Bronchial epithelial cell (primary cell): ENCODE results near the gene ATG5. TPM values are rescaled to one million over a fixed set of nuclear protein-coding genes. Genes with fewer than 3 reads are reported as not detected.

Experiments used
- DNase-seq: peaks from one replicate; pipeline ENCODE4 v3.0.0-alpha.2; 2010; ENCODE audit warnings: low read depth
- FAIRE-seq: peaks from 2 replicates; lab custom pipeline; 2011; peaks lifted over from hg19 to GRCh38; lab: Jason Lieb, UNC
- H3K27me3 ChIP-seq: 2 replicates; pipeline ENCODE4 v1.5.1; 2011; ENCODE audit warnings: low read length; ENCODE audit not compliant: control insufficient read depth, insufficient read depth
- H3K36me3 ChIP-seq: 2 replicates; pipeline ENCODE4 v1.5.1; 2011; ENCODE audit warnings: low read length; ENCODE audit not compliant: control insufficient read depth, insufficient read depth
- H3K4me3 ChIP-seq: 2 replicates; pipeline ENCODE4 v1.5.1; 2011; ENCODE audit warnings: mild to moderate bottlenecking, low read depth, low read length, control low read depth
- CTCF ChIP-seq: IDR thresholded peaks from 2 replicates; pipeline ENCODE4 v1.5.1; 2011; ENCODE audit warnings: mild to moderate bottlenecking, moderate library complexity, low read length, control low read depth, inconsistent platforms; ENCODE audit not compliant: insufficient read depth, severe bottlenecking
- total RNA-seq: library from RNA; depleted of rRNA; stranded (reverse); fragments of >200 nt; gene quantifications from 2 replicates; pipeline ENCODE4 v1.2.1, GENCODE V29; 2014

ATG5 gene
- total RNA-seq, 1 donor from 2014 or later: 56.6 TPM

GRCh38 chr6:106347219-106347618 lies 21.7 kb upstream of the ATG5 start:
- no peak for FAIRE-seq
- Histone ChIP-seq H3K27me3 (no peaks in the 10 kb centered on the region), H3K4me3 (no peak overlapping the region), H3K36me3 (no peaks in the 10 kb centered on the region)
- TF ChIP-seq CTCF: no peak
- DNase-seq: no peak

- TF ChIP-seq CTCF: peak; percentile 90
- Histone ChIP-seq H3K4me3 (no peak overlapping the region), H3K27me3 (no peaks in the 10 kb centered on the region), H3K36me3 (no peaks in the 10 kb centered on the region)
- FAIRE-seq: no peak
- peak; percentile 90 for DNase-seq
Measured at GRCh38 chr6:106339334-106340029, 13.9 kb upstream of the ATG5 start.

- DNase-seq (peak; percentile 58), FAIRE-seq (no peak)
- Histone ChIP-seq H3K36me3 (no peaks in the 10 kb centered on the region), H3K4me3 (no peak overlapping the region), H3K27me3 (no peaks in the 10 kb centered on the region)
- peak; percentile 52 for TF ChIP-seq CTCF
Measured at GRCh38 chr6:106334646-106335448, 9.3 kb upstream of the ATG5 start.

GRCh38 chr6:106324726-106325335 lies 729 bp downstream of the ATG5 start:
- FAIRE-seq: no peak
- no peaks in the 10 kb centered on the region for H3K36me3 ChIP-seq
- peak; percentile 31 for DNase-seq
- TF ChIP-seq CTCF: no peak
- H3K4me3 ChIP-seq: peak overlapping the region; percentile 61
- no peaks in the 10 kb centered on the region for H3K27me3 ChIP-seq

GRCh38 chr6:106321940-106322339 lies 3.6 kb downstream of the ATG5 start:
- DNase-seq: no peak
- no peaks in the 10 kb centered on the region for H3K36me3 ChIP-seq
- no peak for TF ChIP-seq CTCF
- no peak for FAIRE-seq
- H3K27me3 ChIP-seq: no peaks in the 10 kb centered on the region
- no peak overlapping the region for H3K4me3 ChIP-seq
